Neural cell (in vitro differentiated cells): ENCODE results near the gene SLC39A13. TPM values are rescaled to one million over a fixed set of nuclear protein-coding genes. Genes with fewer than 3 reads are reported as not detected.

Experiments used
- H2AFZ ChIP-seq: fragments of 200-600, 300-800 bp; sonication (generic), shearing (Covaris generic); 2 replicates; pipeline ENCODE4 v1.6.0; 2014; ENCODE audit warnings: low read depth, mild to moderate bottlenecking, antibody characterized with exemption, low read length, moderate library complexity
- H3F3A ChIP-seq: fragments of 200-600 bp; shearing (Covaris generic); 2 replicates; pipeline ENCODE4 v1.6.1; 2016; ENCODE audit warnings: mild to moderate bottlenecking, moderate library complexity, mixed read lengths, antibody characterized with exemption, low read length; ENCODE audit not compliant: insufficient read depth, poor library complexity, severe bottlenecking
- H3K27ac ChIP-seq: fragments of 200-600, 300-800 bp; sonication (generic), shearing (Covaris generic); 2 replicates; pipeline ENCODE4 v1.5.1; 2014; ENCODE audit warnings: mild to moderate bottlenecking, low read length, moderate library complexity
- H3K27me3 ChIP-seq: fragments of 300-800, 200-600 bp; sonication (generic), shearing (Covaris generic); 2 replicates; pipeline ENCODE4 v1.6.0; 2014; ENCODE audit warnings: mild to moderate bottlenecking, low read depth, low read length, moderate library complexity; ENCODE audit not compliant: insufficient read depth
- H3K36me3 ChIP-seq: fragments of 300-800, 200-600 bp; sonication (generic), shearing (Covaris generic); 2 replicates; pipeline ENCODE4 v1.5.1; 2014; ENCODE audit warnings: mild to moderate bottlenecking, antibody characterized with exemption, low read length, moderate library complexity; ENCODE audit not compliant: insufficient read depth
- H3K4me2 ChIP-seq: fragments of 300-800, 200-600 bp; sonication (generic), shearing (Covaris generic); 2 replicates; pipeline ENCODE4 v1.6.0; 2014; ENCODE audit warnings: mild to moderate bottlenecking, low read length
- H3K4me3 ChIP-seq: fragments of 300-800, 200-600 bp; sonication (generic), shearing (Covaris generic); 2 replicates; pipeline ENCODE4 v1.5.1; 2014; ENCODE audit warnings: mild to moderate bottlenecking, low read length, moderate library complexity
- H3K79me2 ChIP-seq: fragments of 200-600 bp; shearing (Covaris generic); replicated peaks from 2 replicates; pipeline ENCODE4 v1.6.0; 2014; ENCODE audit warnings: mild to moderate bottlenecking, low read length, moderate library complexity; ENCODE audit not compliant: insufficient read depth
- H3K9ac ChIP-seq: fragments of 300-800, 200-600 bp; sonication (generic), shearing (Covaris generic); 2 replicates; pipeline ENCODE4 v1.6.1; 2016; ENCODE audit warnings: mild to moderate bottlenecking, low read length, mixed read lengths
- H3K9me2 ChIP-seq: fragments of 200-600 bp; shearing (Covaris generic); 2 replicates; pipeline ENCODE4 v1.6.1; 2016; ENCODE audit warnings: mild to moderate bottlenecking, low read length, mixed read lengths; ENCODE audit not compliant: insufficient read depth
- H3K9me3 ChIP-seq: fragments of 200-600, 300-800 bp; sonication (generic), shearing (Covaris generic); 2 replicates; pipeline ENCODE4 v1.6.1; 2016; ENCODE audit warnings: mild to moderate bottlenecking, mixed run types, low read length, moderate library complexity, mixed read lengths
- H4K20me1 ChIP-seq: fragments of 200-600 bp; shearing (Covaris generic); 2 replicates; pipeline ENCODE4 v1.6.1; 2016; ENCODE audit warnings: mild to moderate bottlenecking, mixed run types; ENCODE audit not compliant: insufficient read depth
- CTCF ChIP-seq: fragments of 450-650 bp; IDR thresholded peaks from 2 replicates; pipeline ENCODE4 v1.5.1; 2014; ENCODE audit warnings: antibody characterized with exemption, mild to moderate bottlenecking, moderate library complexity; ENCODE audit not compliant: poor library complexity, severe bottlenecking
- EP300 ChIP-seq: fragments of 450-650 bp; conservative IDR thresholded peaks from 2 replicates; pipeline ENCODE4 v1.6.1; 2014; ENCODE audit warnings: antibody characterized with exemption, mild to moderate bottlenecking, moderate library complexity; ENCODE audit not compliant: poor library complexity, severe bottlenecking
- EZH2 ChIP-seq: fragments of 200-600, 300-800 bp; shearing (Covaris generic), sonication (generic); IDR thresholded peaks from 2 replicates; pipeline ENCODE4 v1.6.1; 2014; ENCODE audit warnings: antibody characterized with exemption, low read length, borderline replicate concordance, mild to moderate bottlenecking; ENCODE audit not compliant: insufficient read depth, poor library complexity, severe bottlenecking
- MXI1 ChIP-seq: fragments of 450-650 bp; conservative IDR thresholded peaks from 2 replicates; pipeline ENCODE4 v1.6.1; 2014; ENCODE audit warnings: antibody characterized with exemption, mild to moderate bottlenecking; ENCODE audit not compliant: poor library complexity, severe bottlenecking
- POLR2AphosphoS5 ChIP-seq: IDR thresholded peaks from 2 replicates; pipeline ENCODE4 v1.6.1; 2012
- RAD21 ChIP-seq: fragments of 450-650 bp; conservative IDR thresholded peaks from 2 replicates; pipeline ENCODE4 v1.6.1; 2014; ENCODE audit warnings: antibody characterized with exemption, mild to moderate bottlenecking, moderate library complexity
- REST ChIP-seq: IDR thresholded peaks from 2 replicates; pipeline ENCODE4 v1.6.1; 2012; ENCODE audit warnings: borderline replicate concordance
- SMC3 ChIP-seq: fragments of 450-650 bp; conservative IDR thresholded peaks from 2 replicates; pipeline ENCODE4 v1.6.1; 2014; ENCODE audit warnings: antibody characterized with exemption, mild to moderate bottlenecking, moderate library complexity; ENCODE audit not compliant: poor library complexity
- TAF1 ChIP-seq: IDR thresholded peaks from 2 replicates; pipeline ENCODE4 v1.6.1; 2012; ENCODE audit warnings: low read depth
- polyA plus RNA-seq: library from polyadenylated mRNA; depleted of rRNA; stranded (reverse); fragments of >200 nt; gene quantifications from 2 replicates; pipeline ENCODE4 v1.2.3, GENCODE V29; 2014

Gene SLC39A13
- polyA plus RNA-seq, 1 donor from 2014 or later, result 48.0 TPM

GRCh38 chr11:47447906-47448305, 39.5 kb downstream of the SLC39A13 start:
- no peaks in the 10 kb centered on the region for H3K9me2 ChIP-seq
- no peaks in the 10 kb centered on the region for H3K79me2 ChIP-seq
- H3F3A ChIP-seq, result no peaks in the 10 kb centered on the region
- no peaks in the 10 kb centered on the region for H3K36me3 ChIP-seq
- H3K4me3 ChIP-seq, result no peak overlapping the region
- H3K27ac ChIP-seq, result no peak overlapping the region
- H3K9me3 ChIP-seq, result no peaks in the 10 kb centered on the region
- no peak overlapping the region for H2AFZ ChIP-seq
- no peaks in the 10 kb centered on the region for H4K20me1 ChIP-seq
- no peak overlapping the region for H3K4me2 ChIP-seq
- H3K27me3 ChIP-seq, result no peaks in the 10 kb centered on the region
- no peak for TF ChIP-seq REST
- TF ChIP-seq RAD21, result no peak
- no peak for TF ChIP-seq EP300
- TF ChIP-seq CTCF, result no peak
- TF ChIP-seq TAF1, result no peak
- no peak for TF ChIP-seq MXI1
- no peak for TF ChIP-seq POLR2AphosphoS5
- no peak for TF ChIP-seq SMC3
- no peak for TF ChIP-seq EZH2
- H3K9ac ChIP-seq, result no peak overlapping the region

GRCh38 chr11:47448566-47449427, 40.4 kb downstream of the SLC39A13 start, which contains the start of gene RAPSN:
TSS of gene RAPSN (minus strand) at chr11:47449136. CDS start at chr11:47448964, 172 bp downstream.
- Histone ChIP-seq H3K36me3 (no peaks in the 10 kb centered on the region), H4K20me1 (no peaks in the 10 kb centered on the region), H3K27ac (no peak within 1 kb of the TSS), H3K4me2 (no peak within 1 kb of the TSS), H3K9me2 (no peaks in the 10 kb centered on the region), H3K9me3 (no peaks in the 10 kb centered on the region), H3K9ac (no peak within 1 kb of the TSS), H3K79me2 (no peaks in the 10 kb centered on the region), H2AFZ (no peak within 1 kb of the TSS), H3F3A (no peaks in the 10 kb centered on the region), H3K4me3 (no peak within 1 kb of the TSS), H3K27me3 (no peaks in the 10 kb centered on the region)
- no peak for TF ChIP-seq TAF1
- no peak for TF ChIP-seq SMC3
- no peak for TF ChIP-seq MXI1
- no peak for TF ChIP-seq EZH2
- TF ChIP-seq RAD21, result no peak
- no peak for TF ChIP-seq CTCF
